DND-41 (cell line): ENCODE measurements around the gene CALB2.
"Not testable (repeated sequence)": the region's sequence is repeated elsewhere in the genome, so short reads cannot be mapped to it uniquely, and the experiment has no call there.

ENCODE experiments used
- ATAC-seq: fragments of 200-7000 bp; cut with Tn5 transposase; 3 replicates; pipeline ENCODE4 v1.9.1; 2021; ENCODE audit warnings: low read depth; ENCODE audit not compliant: insufficient read depth
- DNase-seq: peaks from one replicate; pipeline ENCODE4 v3.0.0-alpha.2; 2020
- H2AFZ ChIP-seq: 2 replicates; pipeline ENCODE4 v1.6.0; 2012; ENCODE audit warnings: low read depth, low read length
- H3K27ac ChIP-seq: 2 replicates; pipeline ENCODE4 v1.5.1; 2012; ENCODE audit warnings: low read length, inconsistent platforms
- H3K27me3 ChIP-seq: fragments of 200-600 bp; sonication (generic); 2 replicates; pipeline ENCODE4 v1.6.0; 2012; ENCODE audit warnings: low read length, mild to moderate bottlenecking, inconsistent platforms; ENCODE audit not compliant: insufficient read depth, poor library complexity
- H3K36me3 ChIP-seq: 2 replicates; pipeline ENCODE4 v1.5.1; 2012; ENCODE audit warnings: low read length, inconsistent platforms; ENCODE audit not compliant: insufficient read depth
- H3K4me1 ChIP-seq: 2 replicates; pipeline ENCODE4 v1.5.1; 2012; ENCODE audit warnings: mild to moderate bottlenecking, low read length; ENCODE audit not compliant: insufficient read depth
- H3K4me2 ChIP-seq: 2 replicates; pipeline ENCODE4 v1.6.0; 2012; ENCODE audit warnings: mild to moderate bottlenecking, moderate library complexity, low read length, inconsistent platforms; ENCODE audit not compliant: insufficient read depth
- H3K4me3 ChIP-seq, 2 experiments: fragments of 200-600 bp in 1 of 2; shearing (Covaris generic) in 1 of 2; 2 replicates each; pipeline ENCODE4 v1.5.1; 2012 to 2016; ENCODE audit warnings: inconsistent platforms in 2 of 2, low read length in 2 of 2, mild to moderate bottlenecking in 2 of 2, low read depth in 1 of 2, moderate library complexity in 1 of 2
- H3K79me2 ChIP-seq: 2 replicates; pipeline ENCODE4 v1.6.0; 2012; ENCODE audit warnings: low read length, inconsistent platforms; ENCODE audit not compliant: insufficient read depth
- H3K9ac ChIP-seq: 2 replicates; pipeline ENCODE4 v1.6.0; 2012; ENCODE audit warnings: low read depth, mild to moderate bottlenecking, inconsistent platforms, low read length, moderate library complexity
- H3K9me3 ChIP-seq: 2 replicates; pipeline ENCODE4 v1.5.1; 2012; ENCODE audit warnings: low read length, moderate library complexity, mild to moderate bottlenecking, inconsistent platforms; ENCODE audit not compliant: insufficient read depth, severe bottlenecking
- H4K20me1 ChIP-seq: 2 replicates; pipeline ENCODE4 v1.6.0; 2012; ENCODE audit warnings: low read length; ENCODE audit not compliant: insufficient read depth
- EZH2 ChIP-seq: IDR thresholded peaks from 3 replicates; pipeline ENCODE4 v1.6.1; 2012; ENCODE audit warnings: borderline replicate concordance, low read depth, mild to moderate bottlenecking, moderate library complexity, low read length, inconsistent platforms; ENCODE audit not compliant: severe bottlenecking
- TF ChIP-seq, protein P1 (sequence below): IDR thresholded peaks from 2 replicates; pipeline ENCODE4 v1.5.1; 2012; ENCODE audit warnings: borderline replicate concordance, low read length, moderate library complexity, mild to moderate bottlenecking; ENCODE audit not compliant: poor library complexity, severe bottlenecking; ENCODE audit errors: extremely low read depth

The CALB2 gene, protein sequence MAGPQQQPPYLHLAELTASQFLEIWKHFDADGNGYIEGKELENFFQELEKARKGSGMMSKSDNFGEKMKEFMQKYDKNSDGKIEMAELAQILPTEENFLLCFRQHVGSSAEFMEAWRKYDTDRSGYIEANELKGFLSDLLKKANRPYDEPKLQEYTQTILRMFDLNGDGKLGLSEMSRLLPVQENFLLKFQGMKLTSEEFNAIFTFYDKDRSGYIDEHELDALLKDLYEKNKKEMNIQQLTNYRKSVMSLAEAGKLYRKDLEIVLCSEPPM

DNA sequence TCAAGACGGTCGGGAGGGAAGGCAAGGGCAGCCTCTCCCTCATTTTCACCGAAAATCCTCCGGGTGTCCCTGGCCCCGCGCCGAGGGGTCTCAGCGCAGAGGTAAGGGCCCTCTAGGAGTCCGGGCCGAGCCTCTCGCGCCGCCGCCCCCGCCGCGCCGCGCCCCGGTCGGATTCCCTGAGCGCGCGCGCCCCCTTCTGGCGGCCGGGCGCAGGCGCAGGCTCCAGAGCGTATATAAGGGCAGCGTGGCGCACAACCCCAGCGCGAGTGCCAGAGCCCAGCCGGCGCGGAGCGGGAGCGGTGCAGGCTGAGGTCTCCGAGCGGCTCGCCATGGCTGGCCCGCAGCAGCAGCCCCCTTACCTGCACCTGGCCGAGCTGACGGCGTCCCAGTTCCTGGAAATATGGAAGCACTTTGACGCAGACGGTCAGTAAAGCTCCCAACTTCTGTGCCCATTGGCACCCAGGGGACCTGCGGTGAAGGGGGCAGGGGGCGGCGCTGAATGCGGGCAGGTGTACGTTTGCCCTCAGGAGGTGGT, at the start of gene CALB2:
Gene CALB2 (plus strand): TSS at position 260 of the 535 bp plus-strand sequence. CDS start 70 bp downstream, at position 330.
- peaks cover 3% of the 10 kb centered on the region for H3K27me3 ChIP-seq
- no peak within 1 kb of the TSS for H2AFZ ChIP-seq
- TF ChIP-seq EZH2: no peak
- TF ChIP-seq, protein P1, sequence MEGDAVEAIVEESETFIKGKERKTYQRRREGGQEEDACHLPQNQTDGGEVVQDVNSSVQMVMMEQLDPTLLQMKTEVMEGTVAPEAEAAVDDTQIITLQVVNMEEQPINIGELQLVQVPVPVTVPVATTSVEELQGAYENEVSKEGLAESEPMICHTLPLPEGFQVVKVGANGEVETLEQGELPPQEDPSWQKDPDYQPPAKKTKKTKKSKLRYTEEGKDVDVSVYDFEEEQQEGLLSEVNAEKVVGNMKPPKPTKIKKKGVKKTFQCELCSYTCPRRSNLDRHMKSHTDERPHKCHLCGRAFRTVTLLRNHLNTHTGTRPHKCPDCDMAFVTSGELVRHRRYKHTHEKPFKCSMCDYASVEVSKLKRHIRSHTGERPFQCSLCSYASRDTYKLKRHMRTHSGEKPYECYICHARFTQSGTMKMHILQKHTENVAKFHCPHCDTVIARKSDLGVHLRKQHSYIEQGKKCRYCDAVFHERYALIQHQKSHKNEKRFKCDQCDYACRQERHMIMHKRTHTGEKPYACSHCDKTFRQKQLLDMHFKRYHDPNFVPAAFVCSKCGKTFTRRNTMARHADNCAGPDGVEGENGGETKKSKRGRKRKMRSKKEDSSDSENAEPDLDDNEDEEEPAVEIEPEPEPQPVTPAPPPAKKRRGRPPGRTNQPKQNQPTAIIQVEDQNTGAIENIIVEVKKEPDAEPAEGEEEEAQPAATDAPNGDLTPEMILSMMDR: peak; percentile 49
- no peak within 1 kb of the TSS for H3K4me2 ChIP-seq
- H3K27ac ChIP-seq: no peak within 1 kb of the TSS
- no peaks in the 10 kb centered on the region for H4K20me1 ChIP-seq
- DNase-seq: no peak
- H3K36me3 ChIP-seq: no peaks in the 10 kb centered on the region
- H3K9me3 ChIP-seq: no peaks in the 10 kb centered on the region
- no peaks in the 10 kb centered on the region for H3K79me2 ChIP-seq
- no peaks in the 10 kb centered on the region for H3K4me1 ChIP-seq
- no peak within 1 kb of the TSS for H3K9ac ChIP-seq
- no peak within 1 kb of the TSS for H3K4me3 ChIP-seq
- ATAC-seq: peak; percentile 44; the same call in 1 of the 3 replicates

DNA sequence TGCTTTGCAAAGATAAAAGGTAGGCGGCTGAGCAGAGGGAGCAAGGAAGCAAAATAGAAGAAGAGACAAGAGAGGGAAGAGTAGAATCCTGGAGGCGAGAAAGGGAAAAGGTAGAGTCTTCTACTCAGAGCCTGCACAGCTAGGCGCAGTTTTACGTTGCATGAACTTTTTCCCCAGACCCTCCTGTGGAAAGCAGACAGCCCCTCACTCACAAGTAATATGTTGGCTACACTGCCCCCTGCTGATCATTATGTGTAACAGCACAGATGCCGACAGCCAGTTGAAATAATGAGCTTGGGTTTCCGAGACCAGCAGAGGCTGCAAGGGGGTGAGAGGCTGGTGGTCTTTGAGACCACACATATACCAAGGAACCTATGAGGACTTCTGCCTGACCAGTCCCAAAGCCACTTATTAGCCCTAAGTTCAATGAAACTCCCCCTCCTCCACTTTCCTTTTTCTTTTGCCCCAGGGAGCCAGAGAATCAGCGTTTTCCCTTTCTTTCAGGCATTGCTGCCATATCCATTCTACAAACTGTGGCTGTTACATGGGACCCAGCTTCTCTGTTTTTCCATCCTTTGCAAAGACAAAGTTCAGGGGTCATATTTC, 46.9 kb upstream of the CALB2 start:
- DNase-seq: peak; percentile 51
- Histone ChIP-seq H3K36me3 (no peaks in the 10 kb centered on the region), H3K79me2 (no peaks in the 10 kb centered on the region), H3K4me2 (no peak overlapping the region), H3K27me3 (no peaks in the 10 kb centered on the region), H3K4me3 (no peak overlapping the region), H3K27ac (no peak overlapping the region), H2AFZ (no peak overlapping the region), H4K20me1 (no peaks in the 10 kb centered on the region), H3K9me3 (no peaks in the 10 kb centered on the region), H3K4me1 (no peaks in the 10 kb centered on the region), H3K9ac (no peak overlapping the region)
- ATAC-seq: peak; percentile 50; the same call in 2 of the 3 replicates
- TF ChIP-seq EZH2: no peak
- TF ChIP-seq, protein P1: peak; percentile 98

DNA sequence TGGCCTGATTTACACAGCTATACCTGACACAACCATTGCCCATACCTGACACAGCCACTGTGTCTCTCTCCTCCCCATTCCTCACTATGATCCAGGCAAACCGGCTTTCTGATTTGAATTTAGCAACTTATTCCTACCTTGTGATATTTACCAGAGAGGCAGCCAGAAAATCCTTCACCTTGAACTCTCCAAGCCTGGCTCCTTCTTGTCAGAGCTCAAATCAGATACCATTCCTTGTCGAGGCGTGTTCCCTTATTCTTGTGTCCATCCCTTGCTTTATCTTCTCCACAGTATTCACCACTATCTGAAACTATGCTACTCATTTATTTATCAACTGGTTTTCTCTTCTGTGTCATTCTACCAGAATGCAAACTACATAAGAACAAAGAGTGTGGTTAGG, 44.9 kb upstream of the CALB2 start:
- H3K79me2 ChIP-seq, ATAC-seq, H3K36me3 ChIP-seq, H3K4me3 ChIP-seq, H4K20me1 ChIP-seq, H3K9me3 ChIP-seq, DNase-seq, H3K4me2 ChIP-seq, H3K4me1 ChIP-seq, H3K27ac ChIP-seq, H3K9ac ChIP-seq, H2AFZ ChIP-seq, H3K27me3 ChIP-seq: not testable (repeated sequence)

DNA sequence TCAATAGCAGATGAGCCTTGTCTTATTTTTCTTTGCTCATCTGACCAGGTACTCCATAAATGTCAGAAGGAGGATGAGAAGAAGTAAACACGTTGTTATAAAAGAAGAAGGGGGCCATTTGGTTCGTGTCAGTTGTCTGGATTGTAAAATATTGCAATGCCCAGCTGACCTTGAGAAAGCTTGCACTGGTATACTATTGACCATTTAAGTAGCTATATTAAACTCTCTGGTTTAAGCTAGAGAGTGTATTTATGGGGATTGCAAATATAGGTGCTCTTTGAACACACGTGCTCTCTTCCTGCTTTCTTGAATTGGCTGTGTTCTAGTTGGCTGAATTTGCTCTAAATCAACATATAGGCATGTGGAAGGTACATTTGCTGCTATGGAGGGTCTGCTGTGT, 43.3 kb upstream of the CALB2 start:
- H3K27me3 ChIP-seq: no peaks in the 10 kb centered on the region
- TF ChIP-seq, protein P1: no peak
- TF ChIP-seq EZH2: no peak
- no peak overlapping the region for H3K9ac ChIP-seq
- no peaks in the 10 kb centered on the region for H3K36me3 ChIP-seq
- no peaks in the 10 kb centered on the region for H3K79me2 ChIP-seq
- no peak overlapping the region for H3K4me2 ChIP-seq
- no peaks in the 10 kb centered on the region for H3K9me3 ChIP-seq
- DNase-seq: no peak
- H3K4me3 ChIP-seq: no peak overlapping the region
- no peaks in the 10 kb centered on the region for H3K4me1 ChIP-seq
- no peaks in the 10 kb centered on the region for H4K20me1 ChIP-seq
- H2AFZ ChIP-seq: no peak overlapping the region
- ATAC-seq: no peak
- no peak overlapping the region for H3K27ac ChIP-seq
